GM06990 (cell line): Measurements from ENCODE around the gene LAMB1.

Experiments used
- DNase-seq: peaks from one replicate; pipeline ENCODE4 v3.0.0-alpha.2; 2011; ENCODE audit not compliant: insufficient read length; ENCODE audit errors: extremely low read depth
- H3K27me3 ChIP-seq: replicated peaks from 2 replicates; pipeline ENCODE4 v1.6.0; 2011; ENCODE audit warnings: low read length; ENCODE audit not compliant: control insufficient read depth, insufficient read depth
- H3K36me3 ChIP-seq: 2 replicates; pipeline ENCODE4 v1.5.1; 2011; ENCODE audit warnings: low read length; ENCODE audit not compliant: control insufficient read depth, insufficient read depth
- H3K4me3 ChIP-seq: replicated peaks from 2 replicates; pipeline ENCODE4 v1.5.1; 2011; ENCODE audit warnings: low read depth, mild to moderate bottlenecking, control low read depth, low read length
- TF ChIP-seq, protein P1 (sequence below): IDR thresholded peaks from 2 replicates; pipeline ENCODE4 v1.5.1; 2011; ENCODE audit warnings: low read length, control low read depth, mild to moderate bottlenecking, inconsistent platforms; ENCODE audit not compliant: insufficient read depth, poor library complexity, severe bottlenecking

LAMB1 gene

DNA sequence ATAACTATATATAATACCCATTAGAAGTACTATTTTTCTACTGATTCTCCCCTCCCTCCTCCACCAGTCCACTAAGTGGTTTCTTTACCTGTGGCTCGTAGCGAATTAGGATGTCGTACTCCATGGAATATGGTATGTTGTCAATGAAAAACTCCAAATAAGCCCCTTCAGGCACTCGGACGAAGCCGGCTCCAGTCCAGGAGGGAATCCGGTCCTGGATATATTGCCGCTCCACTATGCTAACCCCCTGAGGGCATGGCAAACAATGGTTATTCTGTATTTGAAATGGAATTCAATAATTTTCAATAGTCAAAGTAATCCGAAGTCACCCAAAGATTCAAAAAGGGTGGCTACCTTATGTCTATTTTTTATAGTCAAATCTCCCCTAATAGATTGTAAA, 40.1 kb downstream of the LAMB1 start:
- DNase-seq: no peak
- no peak overlapping the region for H3K4me3 ChIP-seq
- no peaks in the 10 kb centered on the region; the same call in 1 of the 2 replicates for H3K27me3 ChIP-seq
- TF ChIP-seq, protein P1, sequence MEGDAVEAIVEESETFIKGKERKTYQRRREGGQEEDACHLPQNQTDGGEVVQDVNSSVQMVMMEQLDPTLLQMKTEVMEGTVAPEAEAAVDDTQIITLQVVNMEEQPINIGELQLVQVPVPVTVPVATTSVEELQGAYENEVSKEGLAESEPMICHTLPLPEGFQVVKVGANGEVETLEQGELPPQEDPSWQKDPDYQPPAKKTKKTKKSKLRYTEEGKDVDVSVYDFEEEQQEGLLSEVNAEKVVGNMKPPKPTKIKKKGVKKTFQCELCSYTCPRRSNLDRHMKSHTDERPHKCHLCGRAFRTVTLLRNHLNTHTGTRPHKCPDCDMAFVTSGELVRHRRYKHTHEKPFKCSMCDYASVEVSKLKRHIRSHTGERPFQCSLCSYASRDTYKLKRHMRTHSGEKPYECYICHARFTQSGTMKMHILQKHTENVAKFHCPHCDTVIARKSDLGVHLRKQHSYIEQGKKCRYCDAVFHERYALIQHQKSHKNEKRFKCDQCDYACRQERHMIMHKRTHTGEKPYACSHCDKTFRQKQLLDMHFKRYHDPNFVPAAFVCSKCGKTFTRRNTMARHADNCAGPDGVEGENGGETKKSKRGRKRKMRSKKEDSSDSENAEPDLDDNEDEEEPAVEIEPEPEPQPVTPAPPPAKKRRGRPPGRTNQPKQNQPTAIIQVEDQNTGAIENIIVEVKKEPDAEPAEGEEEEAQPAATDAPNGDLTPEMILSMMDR: no peak
- H3K36me3 ChIP-seq: no peaks in the 10 kb centered on the region

- TF ChIP-seq, protein P1: no peak
- Histone ChIP-seq H3K36me3 (no peaks in the 10 kb centered on the region), H3K27me3 (no peaks in the 10 kb centered on the region; the same call in 1 of the 2 replicates), H3K4me3 (no peak overlapping the region)
- no peak for DNase-seq
Measured at GRCh38 chr7:107961405-107961804, 41.6 kb downstream of the LAMB1 start.

GRCh38 chr7:107960272-107960671, 42.7 kb downstream of the LAMB1 start:
- no peak for DNase-seq

GRCh38 chr7:107959527-107959898, 43.4 kb downstream of the LAMB1 start:
- H3K27me3 ChIP-seq: no peaks in the 10 kb centered on the region; the same call in 1 of the 2 replicates
- no peak overlapping the region for H3K4me3 ChIP-seq
- H3K36me3 ChIP-seq: no peaks in the 10 kb centered on the region
- no peak for DNase-seq
- TF ChIP-seq, protein P1: no peak

More at GRCh38 chr7:107960272-107960671, 42.7 kb downstream of the LAMB1 start:
- TF ChIP-seq, protein P1: no peak
- H3K27me3 ChIP-seq: no peaks in the 10 kb centered on the region; the same call in 1 of the 2 replicates
- no peak overlapping the region for H3K4me3 ChIP-seq
- no peaks in the 10 kb centered on the region for H3K36me3 ChIP-seq

- DNase-seq: no peak
- TF ChIP-seq, protein P1: no peak
- Histone ChIP-seq H3K27me3 (no peaks in the 10 kb centered on the region; the same call in 1 of the 2 replicates), H3K36me3 (no peaks in the 10 kb centered on the region), H3K4me3 (no peak overlapping the region)
Measured at GRCh38 chr7:107958764-107959526, 44.0 kb downstream of the LAMB1 start.
